Right lung (tissue), 10 donors: ENCODE results near the gene TAS2R5. TPM values are rescaled to one million over a fixed set of nuclear protein-coding genes. Genes with fewer than 3 reads are reported as not detected.
"Not testable (repeated sequence)": the region's sequence is repeated elsewhere in the genome, so short reads cannot be mapped to it uniquely, and the experiment has no call there.

ENCODE experiments used
- DNase-seq, 2 donors: peaks; one replicate each; pipeline ENCODE4 v3.0.0-alpha.2; 2013
- long read RNA-seq, 8 donors: transcript quantifications; one replicate each; lab custom pipeline, GENCODE V29; 2026
- polyA plus RNA-seq, 5 donors: library from polyadenylated mRNA; unstranded; fragments of 120-200 nt; gene quantifications; one replicate each; pipeline versions ENCODE4 v1.2.1 to v1.2.3, GENCODE V29; 2013; ENCODE audit warnings: inconsistent platforms in 1 of 5, low replicate concordance in 1 of 5; ENCODE audit not compliant: insufficient read length in 5 of 5, insufficient read depth in 1 of 5

Gene TAS2R5, protein sequence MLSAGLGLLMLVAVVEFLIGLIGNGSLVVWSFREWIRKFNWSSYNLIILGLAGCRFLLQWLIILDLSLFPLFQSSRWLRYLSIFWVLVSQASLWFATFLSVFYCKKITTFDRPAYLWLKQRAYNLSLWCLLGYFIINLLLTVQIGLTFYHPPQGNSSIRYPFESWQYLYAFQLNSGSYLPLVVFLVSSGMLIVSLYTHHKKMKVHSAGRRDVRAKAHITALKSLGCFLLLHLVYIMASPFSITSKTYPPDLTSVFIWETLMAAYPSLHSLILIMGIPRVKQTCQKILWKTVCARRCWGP
- polyA plus RNA-seq: 10 to 100 TPM in 2 of 5 donors, 1 to 10 TPM in 3; 6.2 to 11.0 (median 6.7) TPM
- long read RNA-seq, donor 1, partial matches to known transcripts: 0 of 4 reads
- long read RNA-seq, donor 1, other reads (novel, unspliced or antisense): 0 of 4 reads
- long read RNA-seq, donor 2, partial matches to known transcripts: 0 of 1 reads
- long read RNA-seq, donor 2, other reads (novel, unspliced or antisense): 0 of 1 reads
- long read RNA-seq, donor 3, partial matches to known transcripts: 0 of 2 reads
- long read RNA-seq, donor 3, other reads (novel, unspliced or antisense): 0 of 2 reads
- long read RNA-seq, donor 4, partial matches to known transcripts: 0 of 2 reads
- long read RNA-seq, donor 4, other reads (novel, unspliced or antisense): 0 of 2 reads
- long read RNA-seq, donor 5, partial matches to known transcripts: 0 of 2 reads
- long read RNA-seq, donor 5, other reads (novel, unspliced or antisense): 0 of 2 reads
- long read RNA-seq, donor 6, partial matches to known transcripts: 0 of 4 reads
- long read RNA-seq, donor 6, other reads (novel, unspliced or antisense): 0 of 4 reads
- long read RNA-seq, donor 7, transcript TAS2R5-201 (1 exons, 1,151 nt): major isoform, 9 of 9 reads
- long read RNA-seq, donor 7, partial matches to known transcripts: 0 of 9 reads
- long read RNA-seq, donor 7, other reads (novel, unspliced or antisense): 0 of 9 reads
- long read RNA-seq, donor 8, partial matches to known transcripts: 0 of 3 reads
- long read RNA-seq, donor 8, other reads (novel, unspliced or antisense): 0 of 3 reads

DNA sequence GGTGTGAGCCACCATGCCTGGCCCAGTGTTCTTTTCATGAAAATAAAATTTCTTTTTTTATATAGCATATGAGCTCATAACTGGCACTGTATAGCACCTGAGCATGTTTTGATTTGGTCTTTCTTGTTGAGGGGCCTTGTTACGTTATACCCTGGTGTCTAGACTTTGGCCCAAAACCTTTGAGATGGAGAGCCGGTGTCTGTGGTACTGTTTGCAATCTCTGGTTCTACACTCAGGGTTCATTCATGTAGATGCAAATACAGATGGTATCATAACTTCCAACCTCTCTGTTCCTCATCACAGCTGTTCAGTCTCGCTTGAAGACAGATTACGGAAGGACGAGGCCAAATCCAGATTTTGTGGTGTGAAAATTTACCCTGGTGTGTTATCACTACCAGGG, at the start of gene TAS2R5:
Gene TAS2R5, plus strand, starts transcription at position 301 of the 400 bp plus-strand sequence. CDS start 145 bp downstream, outside the sequence.
- DNase-seq: no peak

DNA sequence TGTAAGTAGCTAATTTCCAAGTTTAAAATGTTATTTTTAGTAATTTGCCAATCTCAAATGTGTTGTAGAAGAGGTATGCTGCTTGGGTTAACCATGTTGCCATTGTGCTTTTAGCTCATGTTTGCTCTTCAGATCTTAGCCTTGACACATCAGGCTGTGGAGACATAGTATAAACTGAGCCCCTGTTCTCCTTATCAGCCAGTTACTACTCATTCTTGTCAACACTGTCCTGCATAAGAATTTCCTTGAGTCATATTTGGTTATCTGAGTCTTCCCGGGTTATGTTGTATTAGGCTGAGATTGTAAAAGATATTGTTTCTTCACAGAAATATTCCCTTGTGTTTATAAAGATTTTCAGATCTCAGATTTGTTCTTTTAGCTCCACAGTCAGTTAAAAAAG, 47.8 kb upstream of the TAS2R5 start:
- no peak for DNase-seq

DNA sequence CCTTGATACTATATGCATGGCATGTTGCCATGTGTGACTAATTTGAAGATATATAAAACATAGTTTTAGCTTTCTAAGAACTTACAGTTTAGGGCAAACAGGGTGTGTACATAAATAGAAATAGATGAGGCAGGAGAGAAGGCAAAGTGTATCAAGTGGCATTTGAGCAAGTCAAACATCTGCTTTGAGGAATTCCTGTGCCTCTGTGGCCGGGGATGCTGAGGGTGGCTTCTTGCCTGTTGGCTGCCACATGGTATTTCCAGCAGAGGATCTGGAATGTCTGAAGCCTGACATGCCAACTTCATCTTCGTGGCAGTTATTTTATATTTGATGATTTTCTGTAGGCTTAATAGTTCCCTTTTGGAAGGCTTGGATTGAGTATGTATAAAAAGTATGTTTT, 45.9 kb upstream of the TAS2R5 start:
- DNase-seq: no peak

DNA sequence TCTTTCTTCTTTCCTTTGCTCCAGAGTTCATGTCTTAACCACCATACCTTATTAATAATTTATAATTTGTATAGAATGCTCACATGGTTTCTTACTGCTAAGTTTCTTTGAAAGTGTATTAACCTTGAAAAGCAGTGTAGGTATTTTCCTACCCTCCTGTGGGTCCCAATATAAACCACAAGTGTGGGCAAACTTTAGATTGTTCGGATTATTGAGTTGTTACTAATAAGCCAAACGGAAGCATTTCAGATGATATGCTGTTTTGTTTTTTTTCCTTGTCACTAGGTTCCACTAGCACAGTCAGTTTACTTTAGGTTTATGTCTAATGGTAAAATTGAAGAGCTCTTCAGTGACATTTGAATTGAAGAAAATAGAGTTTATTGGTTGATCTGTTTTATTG, 41.6 kb upstream of the TAS2R5 start:
- DNase-seq: no peak

DNA sequence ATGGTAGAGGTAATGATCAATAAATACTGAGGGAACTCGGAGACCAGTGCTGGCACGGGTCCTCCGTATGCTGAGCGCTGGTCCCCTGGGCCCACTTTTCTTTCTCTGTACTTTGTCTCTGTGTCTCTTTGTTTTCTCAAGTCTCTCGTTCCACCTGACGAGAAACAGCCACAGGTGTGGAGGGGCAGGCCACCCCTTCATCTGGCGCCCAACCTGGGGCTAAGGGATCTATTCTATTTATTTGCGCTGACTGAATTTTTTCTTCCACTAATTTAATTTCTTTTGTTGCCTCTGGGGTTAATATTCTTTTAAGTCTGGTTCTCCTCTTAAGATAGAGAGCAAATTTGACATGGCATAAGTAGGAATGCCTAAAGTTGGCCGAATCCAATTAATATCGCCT, 38.1 kb upstream of the TAS2R5 start:
- DNase-seq: not testable (repeated sequence)

DNA sequence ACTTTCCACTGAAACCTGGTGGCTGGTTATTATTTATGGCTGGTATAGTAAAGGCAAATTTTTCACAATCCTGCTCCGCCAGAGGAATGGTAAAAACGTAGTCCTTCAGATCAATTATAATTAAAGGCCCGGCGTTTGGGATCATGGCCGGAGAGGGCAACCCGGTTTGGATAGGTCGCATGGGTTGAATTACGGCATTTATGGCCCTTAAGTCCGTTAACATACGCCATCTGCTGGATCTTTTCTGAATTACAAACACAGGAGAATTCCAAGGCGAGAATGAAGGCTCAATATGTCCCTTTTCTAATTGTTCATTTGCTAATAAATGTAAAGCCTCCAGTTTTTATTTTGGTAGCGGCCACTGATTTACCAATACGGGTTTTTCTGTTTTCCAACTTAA, 37.4 kb upstream of the TAS2R5 start:
- DNase-seq: no peak

DNA sequence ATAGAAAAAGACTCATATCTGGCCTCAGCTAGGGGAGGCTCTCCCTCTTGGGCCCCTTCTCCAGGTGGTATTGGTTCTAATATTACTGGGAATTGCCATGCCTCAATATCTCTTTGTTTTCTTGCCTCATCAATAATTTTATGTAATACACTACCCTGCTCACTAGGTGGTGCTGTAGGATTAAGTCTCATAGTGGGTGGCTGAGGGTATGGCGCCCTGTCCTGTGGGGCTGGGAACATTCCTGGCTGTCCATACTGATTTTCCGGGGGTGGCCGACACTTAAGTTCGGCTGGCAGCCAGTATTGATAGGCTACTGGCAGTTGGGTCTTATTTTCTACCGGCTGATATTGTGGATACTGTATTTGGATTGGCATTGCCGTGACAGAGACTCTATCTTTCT, 35.1 kb upstream of the TAS2R5 start:
- DNase-seq: no peak

DNA sequence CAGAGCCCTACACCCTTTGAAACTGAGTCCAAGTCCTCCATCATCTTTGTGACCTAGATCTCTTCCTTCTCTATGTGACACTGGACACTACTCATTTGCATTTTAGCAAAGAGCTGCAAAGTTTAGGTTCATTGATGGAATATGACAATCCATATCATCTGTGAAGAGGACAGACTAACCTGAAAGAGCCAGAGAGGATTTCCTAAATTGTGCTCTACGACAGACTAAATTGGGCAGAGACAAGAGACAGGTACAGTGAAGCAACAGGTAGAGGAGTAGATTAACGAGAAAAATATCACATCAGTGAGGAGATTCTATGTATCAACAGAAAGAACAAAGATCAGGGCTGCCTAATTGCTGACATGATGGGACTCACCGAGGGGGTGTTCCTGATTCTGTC, 26.2 kb upstream of the TAS2R5 start, which contains the start of gene TAS2R3:
Gene TAS2R3, plus strand, starts transcription at position 301 of the 400 bp plus-strand sequence. Its CDS starts 62 bp downstream, at position 363.
- DNase-seq: no peak

DNA sequence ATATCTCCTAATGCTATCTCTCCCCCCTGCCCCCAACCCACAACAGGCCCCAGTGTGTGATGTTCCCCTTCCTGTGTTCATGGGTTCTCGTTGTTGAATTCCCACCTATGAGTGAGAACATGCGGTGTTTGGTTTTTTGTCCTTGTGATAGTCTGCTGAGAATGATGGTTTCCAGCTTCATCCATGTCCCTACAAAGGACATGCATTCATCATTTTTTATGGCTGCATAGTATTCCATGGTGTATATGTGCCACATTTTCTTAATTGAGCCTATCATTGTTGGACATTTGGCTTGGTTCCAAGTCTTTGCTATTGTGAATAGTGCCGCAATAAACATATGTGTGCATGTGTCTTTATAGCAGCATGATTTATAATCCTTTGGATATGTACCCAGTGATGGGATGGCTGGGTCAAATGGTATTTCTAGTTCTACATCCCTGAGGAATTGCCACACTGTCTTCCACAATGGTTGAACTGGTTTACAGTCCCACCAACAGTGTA, 19.9 kb upstream of the TAS2R5 start:
- not testable (repeated sequence) for DNase-seq

DNA sequence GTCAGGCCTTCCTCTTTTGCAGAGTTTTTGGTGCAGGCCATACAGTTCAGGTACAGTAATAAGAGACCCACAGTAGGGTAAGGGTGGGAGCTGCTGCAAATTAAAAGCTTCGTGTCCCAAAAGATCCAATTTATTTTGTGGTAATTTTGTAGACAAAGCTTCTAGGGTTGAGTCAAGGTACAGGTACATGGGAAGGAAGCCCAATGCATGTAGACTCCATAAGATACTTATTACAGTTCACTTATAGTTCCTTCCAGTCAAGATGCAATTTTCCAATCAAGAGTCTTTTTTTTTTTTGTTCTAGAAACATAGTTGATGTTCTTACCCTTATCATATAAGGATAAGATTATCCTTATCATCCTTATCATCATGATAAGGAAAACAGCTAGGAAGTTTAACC, 13.6 kb upstream of the TAS2R5 start, which contains the start of gene TAS2R4:
Gene TAS2R4, plus strand, starts transcription at position 301 of the 400 bp plus-strand sequence. CDS start 1,815 bp downstream, outside the sequence.
- DNase-seq: no peak

DNA sequence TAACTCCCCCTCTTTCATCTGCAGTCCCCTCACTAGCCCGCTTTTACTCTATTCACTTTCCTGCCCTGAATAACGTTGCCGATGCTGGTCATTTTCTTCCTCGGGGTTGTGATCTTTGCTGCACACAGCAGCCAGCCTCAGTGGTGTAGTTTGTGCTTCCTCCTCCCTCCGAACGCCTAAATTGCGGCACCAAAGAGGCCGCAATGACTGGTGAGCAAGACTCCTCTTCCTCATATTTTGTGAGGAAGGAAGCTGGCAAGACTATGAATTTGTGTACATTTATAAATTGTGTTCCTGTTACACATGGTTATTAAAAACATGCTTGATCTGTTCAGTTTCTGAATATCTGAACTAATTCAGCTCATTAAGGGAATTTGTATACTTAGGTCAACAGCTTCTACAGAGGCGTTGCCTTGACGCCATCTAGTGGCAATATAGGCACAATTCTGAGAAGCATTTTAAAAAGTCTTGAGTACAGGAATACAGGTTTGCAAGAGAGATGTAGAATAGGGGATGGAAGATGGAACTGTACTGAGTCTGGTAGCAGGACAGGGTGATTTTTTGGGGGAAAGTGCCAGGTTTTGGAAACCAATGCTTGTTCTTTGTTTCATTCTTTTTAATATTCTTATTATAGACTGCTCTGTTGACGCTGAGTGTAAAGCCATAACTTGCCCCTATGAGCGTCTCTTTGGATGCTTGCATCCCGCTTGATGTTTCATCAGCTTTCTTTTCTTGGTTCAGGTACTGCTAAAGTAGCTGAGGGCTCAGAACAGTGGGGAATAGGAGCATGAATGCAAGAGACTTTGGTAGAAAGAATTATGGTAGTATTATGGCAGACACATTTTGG, 4.1 kb upstream of the TAS2R5 start:
- peak; percentile 13 to 34 for DNase-seq

DNA sequence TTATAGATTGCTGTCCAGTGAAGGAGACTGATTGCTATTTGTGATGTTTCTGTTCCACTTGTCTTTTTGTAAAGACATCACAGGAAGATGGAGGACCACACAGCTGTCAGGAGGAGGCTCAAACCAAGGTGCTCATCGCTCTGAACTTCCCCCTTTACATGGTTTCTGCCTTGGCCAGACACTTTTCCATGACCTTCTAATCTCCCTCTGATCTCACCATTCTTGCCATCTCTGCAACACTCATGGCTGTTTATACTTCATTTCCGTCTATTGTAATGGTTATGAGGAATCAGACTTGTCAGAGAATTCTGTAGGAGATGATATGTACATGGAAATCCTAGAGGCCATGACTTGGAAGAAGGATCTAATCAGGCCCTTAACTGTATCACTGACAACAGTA, 1.7 kb upstream of the TAS2R5 start:
- DNase-seq: peak in 1 of 2 donors; percentile 2

DNA sequence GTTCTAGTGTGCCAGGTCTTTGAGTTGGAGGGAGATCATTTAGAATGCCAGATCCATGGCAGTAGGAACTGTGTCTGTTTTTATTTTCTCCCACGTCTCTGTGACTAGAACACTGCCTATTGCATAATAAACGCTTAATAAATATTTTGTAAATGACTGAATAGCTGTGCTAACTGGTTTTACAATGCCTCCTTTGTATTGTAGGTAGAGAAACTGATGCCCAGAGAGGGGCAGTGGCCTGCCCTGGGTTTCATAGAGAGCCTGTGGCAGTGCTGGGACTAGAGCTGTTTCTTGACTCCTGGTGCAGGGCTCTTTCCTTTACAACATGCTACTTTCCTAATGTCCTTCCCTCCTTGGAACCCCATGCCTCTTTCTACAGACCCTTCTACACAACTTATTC, 2.5 kb downstream of the TAS2R5 start:
- DNase-seq: no peak

DNA sequence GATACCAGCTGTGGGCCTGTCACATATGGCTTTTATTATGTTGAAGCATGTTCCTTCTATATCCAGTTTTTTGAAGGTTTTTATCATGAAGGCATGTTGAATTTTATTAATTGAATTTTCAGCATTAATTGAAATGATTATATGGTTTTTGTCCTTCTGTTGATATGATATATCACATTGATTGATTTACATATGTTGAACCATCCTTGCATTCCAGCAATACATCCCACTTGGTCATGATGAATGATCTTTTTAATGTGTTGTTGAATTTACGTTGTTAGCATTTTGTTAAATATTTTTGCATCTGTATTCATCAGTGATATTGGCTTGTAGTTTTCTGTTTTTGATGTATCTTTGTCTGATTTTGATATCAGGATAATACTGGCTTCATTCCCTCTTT, 30.1 kb downstream of the TAS2R5 start:
- DNase-seq: no peak

DNA sequence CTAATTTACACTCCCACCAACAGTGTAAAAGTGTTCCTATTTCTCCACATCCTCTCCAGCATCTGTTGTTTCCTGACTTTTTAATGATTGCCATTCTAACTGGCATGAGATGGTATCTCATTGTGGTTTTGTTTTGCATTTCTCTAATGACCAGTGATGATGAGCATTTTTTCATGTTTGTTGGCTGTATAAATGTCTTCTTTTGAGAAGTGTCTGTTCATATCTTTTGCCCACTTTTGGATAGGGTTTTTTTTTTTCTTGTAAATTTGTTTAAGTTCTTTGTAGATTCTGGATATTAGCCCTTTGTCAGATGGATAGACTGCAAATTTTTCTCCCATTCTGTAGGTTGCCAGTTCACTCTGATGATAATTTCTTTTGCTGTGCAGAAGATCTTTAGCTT, 32.4 kb downstream of the TAS2R5 start:
- DNase-seq: not testable (repeated sequence)

DNA sequence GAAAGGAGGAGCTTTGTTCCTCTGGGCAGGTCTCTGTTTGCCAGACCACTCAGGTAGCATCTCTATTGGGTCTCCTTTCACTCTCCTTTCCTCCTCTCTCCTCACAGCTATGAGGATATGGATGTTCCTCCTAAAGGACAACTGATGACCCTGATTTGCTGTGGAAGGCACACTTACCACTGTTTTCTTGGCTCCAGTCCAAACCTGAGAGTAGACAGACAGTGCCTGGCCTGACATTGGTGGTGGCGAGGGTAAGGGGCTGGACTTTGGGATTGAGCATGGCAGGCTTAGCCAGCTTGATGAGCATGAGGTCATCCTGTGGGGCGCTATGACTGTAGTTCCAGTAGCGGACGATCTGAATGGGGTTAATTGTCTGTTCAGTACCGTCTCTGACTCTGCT, 47.7 kb downstream of the TAS2R5 start:
- no peak for DNase-seq

DNA sequence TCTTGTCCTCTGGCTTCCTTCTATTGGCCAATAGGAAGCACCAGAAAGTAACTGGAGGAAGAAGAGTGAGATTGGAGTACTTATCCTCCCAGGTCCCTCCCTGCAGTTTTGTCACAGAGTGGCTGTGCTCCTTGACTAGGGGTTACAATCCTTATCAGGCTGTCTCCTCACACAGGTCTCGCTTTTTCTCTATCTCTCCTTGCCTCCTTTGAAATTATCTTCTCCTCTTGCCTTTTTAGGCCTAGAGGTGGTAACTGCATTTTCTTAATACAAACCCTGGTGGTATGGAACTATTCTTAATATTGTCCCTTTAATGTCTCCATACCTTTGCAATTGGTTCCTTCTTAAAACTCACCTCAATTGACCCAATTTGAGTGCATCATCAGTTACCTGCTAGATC, 48.6 kb downstream of the TAS2R5 start:
- no peak for DNase-seq

DNA sequence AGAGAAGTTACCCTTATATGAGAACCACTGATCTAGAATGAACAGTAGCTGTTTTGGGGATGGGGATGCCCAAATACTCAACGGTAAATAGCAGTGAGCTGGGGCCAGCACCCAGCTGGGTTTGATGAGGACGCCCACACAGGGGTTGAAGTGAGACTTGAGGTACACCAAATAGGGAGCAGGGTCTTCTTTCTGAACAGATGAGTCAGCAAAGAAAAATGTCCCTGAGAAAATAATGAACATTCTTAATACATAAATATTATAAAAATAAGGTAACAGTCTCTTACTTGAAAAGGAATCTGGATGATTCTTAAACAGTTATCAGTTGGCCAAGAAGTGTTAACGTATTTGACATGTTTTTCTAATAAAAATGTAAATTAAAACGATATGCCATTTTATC, 49.2 kb downstream of the TAS2R5 start:
- DNase-seq: no peak

DNA sequence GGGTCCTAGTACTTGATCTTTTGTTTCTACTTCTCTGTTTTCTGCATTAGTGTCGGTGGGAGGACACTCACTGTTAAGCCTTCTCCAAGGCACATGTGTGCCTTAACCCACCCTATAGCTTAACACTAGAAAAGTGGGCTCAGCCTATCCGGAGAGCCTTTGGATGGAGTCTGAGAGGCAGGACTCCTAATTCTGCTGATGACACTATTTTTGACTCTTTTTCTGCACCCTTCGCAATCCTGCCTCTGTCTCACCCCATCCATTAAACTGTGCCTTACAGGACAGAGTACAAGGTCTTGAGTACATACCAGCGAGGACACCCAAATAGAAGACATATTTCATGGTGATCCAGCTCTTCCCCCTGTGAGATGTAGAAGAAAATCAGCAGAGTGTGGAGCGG, 50.7 kb downstream of the TAS2R5 start:
- no peak for DNase-seq
